WERI-Rb-1 (cell line): ENCODE results near the gene SAMHD1.

Experiments used
- DNase-seq: peaks from one replicate; pipeline ENCODE4 v3.0.0-alpha.2; 2020
- H3K27ac ChIP-seq: fragments of 250-450 bp; sonication (Bioruptor Pico); 2 replicates; pipeline ENCODE4 v1.5.1; 2020; ENCODE audit warnings: mild to moderate bottlenecking, moderate library complexity
- H3K27me3 ChIP-seq: fragments of 250-450 bp; sonication (Bioruptor Pico); 2 replicates; pipeline ENCODE4 v1.5.1; 2021; ENCODE audit warnings: mild to moderate bottlenecking, low read depth, moderate library complexity; ENCODE audit not compliant: insufficient read depth, severe bottlenecking
- H3K36me3 ChIP-seq: fragments of 250-450 bp; sonication (Bioruptor Pico); 2 replicates; pipeline ENCODE4 v1.5.1; 2020; ENCODE audit warnings: mild to moderate bottlenecking, moderate library complexity
- H3K4me3 ChIP-seq: 2 replicates; pipeline ENCODE4 v1.5.1; 2011; ENCODE audit warnings: low read depth, mild to moderate bottlenecking, control low read depth, low read length
- H3K9me3 ChIP-seq: fragments of 250-450 bp; sonication (Bioruptor Pico); 2 replicates; pipeline ENCODE4 v1.5.1; 2021; ENCODE audit warnings: mild to moderate bottlenecking, moderate library complexity; ENCODE audit not compliant: severe bottlenecking
- TF ChIP-seq, protein P1 (sequence below): IDR thresholded peaks from 2 replicates; pipeline ENCODE4 v1.5.1; 2011; ENCODE audit warnings: low read depth, mild to moderate bottlenecking, control low read depth, inconsistent platforms, low read length

SAMHD1 gene

DNA sequence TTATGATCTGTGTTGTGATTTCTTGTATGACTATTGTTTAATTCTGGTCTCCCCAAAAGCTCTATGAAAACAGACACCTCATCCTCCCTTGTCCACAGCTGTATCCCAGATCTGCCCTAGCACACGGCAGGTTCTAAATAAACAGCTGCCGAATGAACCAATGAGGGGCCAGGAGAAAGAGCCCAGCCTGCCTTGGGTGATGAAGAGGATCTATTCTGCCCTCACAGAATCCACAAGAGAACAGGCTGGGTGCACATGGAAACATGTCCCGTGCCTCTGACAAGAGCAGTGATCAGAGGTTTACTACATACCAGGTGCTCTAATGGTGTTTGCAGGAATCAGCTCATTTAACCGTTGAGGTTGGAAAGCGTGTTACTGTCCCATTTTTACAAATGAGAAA lies 91.2 kb downstream of the SAMHD1 start:
- H3K9me3 ChIP-seq: no peaks in the 10 kb centered on the region
- H3K4me3 ChIP-seq: no peak overlapping the region
- no peak overlapping the region for H3K27ac ChIP-seq
- peaks cover 26% of the 10 kb centered on the region for H3K36me3 ChIP-seq
- DNase-seq: no peak
- no peaks in the 10 kb centered on the region for H3K27me3 ChIP-seq
- TF ChIP-seq, protein P1, sequence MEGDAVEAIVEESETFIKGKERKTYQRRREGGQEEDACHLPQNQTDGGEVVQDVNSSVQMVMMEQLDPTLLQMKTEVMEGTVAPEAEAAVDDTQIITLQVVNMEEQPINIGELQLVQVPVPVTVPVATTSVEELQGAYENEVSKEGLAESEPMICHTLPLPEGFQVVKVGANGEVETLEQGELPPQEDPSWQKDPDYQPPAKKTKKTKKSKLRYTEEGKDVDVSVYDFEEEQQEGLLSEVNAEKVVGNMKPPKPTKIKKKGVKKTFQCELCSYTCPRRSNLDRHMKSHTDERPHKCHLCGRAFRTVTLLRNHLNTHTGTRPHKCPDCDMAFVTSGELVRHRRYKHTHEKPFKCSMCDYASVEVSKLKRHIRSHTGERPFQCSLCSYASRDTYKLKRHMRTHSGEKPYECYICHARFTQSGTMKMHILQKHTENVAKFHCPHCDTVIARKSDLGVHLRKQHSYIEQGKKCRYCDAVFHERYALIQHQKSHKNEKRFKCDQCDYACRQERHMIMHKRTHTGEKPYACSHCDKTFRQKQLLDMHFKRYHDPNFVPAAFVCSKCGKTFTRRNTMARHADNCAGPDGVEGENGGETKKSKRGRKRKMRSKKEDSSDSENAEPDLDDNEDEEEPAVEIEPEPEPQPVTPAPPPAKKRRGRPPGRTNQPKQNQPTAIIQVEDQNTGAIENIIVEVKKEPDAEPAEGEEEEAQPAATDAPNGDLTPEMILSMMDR: no peak

DNA sequence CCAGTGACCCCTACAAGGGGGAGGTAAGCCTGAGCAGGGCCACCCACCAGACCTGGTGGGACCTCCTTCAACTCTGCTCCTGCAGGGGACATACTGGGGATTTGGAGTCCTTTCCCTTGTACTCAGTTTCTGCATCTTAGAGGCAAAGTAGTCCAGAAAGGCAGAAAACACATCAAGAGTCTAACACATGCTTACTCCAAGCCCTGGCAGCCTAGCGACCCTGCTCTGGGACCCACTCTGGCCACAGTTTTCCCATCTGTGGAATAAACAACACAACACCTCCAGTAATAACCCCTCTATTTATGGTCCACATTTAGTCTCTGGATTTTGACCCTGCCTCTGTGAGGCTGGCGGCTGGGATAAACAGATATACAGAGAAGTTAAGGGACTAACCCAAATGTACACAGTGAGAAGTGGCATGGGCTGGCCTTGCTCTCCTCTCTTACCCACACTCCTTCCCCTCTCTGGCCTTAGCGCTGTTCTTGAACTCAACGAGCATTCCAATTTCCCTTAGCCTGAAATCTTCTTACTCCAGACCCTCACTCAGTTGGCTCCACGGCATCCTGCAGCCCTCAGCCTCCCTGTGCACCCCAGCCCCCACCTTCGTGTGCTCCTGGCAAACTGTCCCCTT lies 91.7 kb downstream of the SAMHD1 start:
- Histone ChIP-seq H3K9me3 (no peaks in the 10 kb centered on the region), H3K4me3 (no peak overlapping the region), H3K27me3 (no peaks in the 10 kb centered on the region), H3K36me3 (peaks cover 26% of the 10 kb centered on the region), H3K27ac (no peak overlapping the region)
- TF ChIP-seq, protein P1: no peak
- no peak for DNase-seq

DNA sequence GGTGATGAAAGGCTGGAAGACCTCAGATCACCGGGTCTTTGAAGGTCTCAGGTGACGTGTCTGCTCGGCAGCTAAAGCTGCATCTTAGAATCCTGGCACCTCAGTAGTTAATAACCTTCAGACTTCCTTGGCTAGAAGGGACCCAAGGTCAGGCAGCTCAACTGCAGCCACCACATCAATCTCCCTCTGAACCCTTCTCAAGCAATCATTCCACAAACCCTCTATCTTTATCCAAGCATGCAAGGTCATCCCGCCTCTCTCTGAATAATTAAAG lies 92.3 kb downstream of the SAMHD1 start:
- H3K36me3 ChIP-seq: peaks cover 26% of the 10 kb centered on the region
- H3K4me3 ChIP-seq: no peak overlapping the region
- peak; percentile 27 for DNase-seq
- no peak overlapping the region for H3K27ac ChIP-seq
- no peaks in the 10 kb centered on the region for H3K9me3 ChIP-seq
- no peaks in the 10 kb centered on the region for H3K27me3 ChIP-seq
- TF ChIP-seq, protein P1: no peak

DNA sequence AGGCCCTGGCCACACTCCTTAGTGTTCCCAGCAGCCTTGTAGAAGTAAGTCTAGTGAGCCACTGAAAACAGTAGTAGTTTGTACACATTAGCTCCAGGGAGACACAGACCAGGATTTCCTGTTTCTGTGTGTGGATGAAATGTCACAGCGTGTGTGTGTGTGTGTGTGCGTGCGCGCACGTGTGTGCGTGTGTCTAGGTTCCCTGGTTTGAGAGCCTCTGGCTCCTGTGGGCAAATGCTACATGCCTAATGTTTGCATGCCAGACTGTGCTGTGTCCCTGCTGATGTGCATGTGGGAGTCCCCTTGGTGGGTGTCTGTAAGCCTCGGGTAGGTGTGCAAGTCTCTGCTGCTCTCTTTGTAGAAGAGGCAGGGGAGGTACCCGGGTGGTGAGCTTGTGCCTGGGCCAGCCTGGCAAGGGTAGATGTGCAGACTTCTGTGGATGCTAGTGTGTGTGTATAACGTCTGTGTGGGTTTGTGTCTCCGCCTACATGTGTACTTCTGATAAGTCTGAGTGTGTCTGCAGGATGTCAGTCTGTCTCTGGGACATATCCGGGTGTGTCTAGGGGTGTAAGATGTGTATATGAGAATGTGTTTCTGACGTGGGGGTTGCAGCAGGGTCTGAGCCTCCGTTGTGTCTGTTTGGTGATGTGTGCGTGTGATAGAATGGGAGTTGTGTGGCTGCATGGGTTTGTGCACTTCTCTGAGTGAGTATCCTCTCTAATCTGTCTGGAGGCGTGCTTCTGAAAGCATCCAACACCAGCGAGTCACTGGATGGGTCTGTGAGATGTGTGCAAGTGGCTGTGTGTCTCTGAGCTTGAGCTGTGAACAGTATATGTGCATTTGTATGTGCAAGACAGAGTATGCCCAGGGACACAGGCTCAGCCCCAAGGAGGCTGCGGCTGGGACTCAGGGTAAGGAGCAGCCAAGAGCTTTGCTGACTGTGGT lies 94.5 kb downstream of the SAMHD1 start:
- Histone ChIP-seq H3K27ac (no peak overlapping the region), H3K27me3 (no peaks in the 10 kb centered on the region), H3K9me3 (no peaks in the 10 kb centered on the region), H3K36me3 (peaks cover 36% of the 10 kb centered on the region), H3K4me3 (no peak overlapping the region)
- TF ChIP-seq, protein P1: no peak
- DNase-seq: no peak

DNA sequence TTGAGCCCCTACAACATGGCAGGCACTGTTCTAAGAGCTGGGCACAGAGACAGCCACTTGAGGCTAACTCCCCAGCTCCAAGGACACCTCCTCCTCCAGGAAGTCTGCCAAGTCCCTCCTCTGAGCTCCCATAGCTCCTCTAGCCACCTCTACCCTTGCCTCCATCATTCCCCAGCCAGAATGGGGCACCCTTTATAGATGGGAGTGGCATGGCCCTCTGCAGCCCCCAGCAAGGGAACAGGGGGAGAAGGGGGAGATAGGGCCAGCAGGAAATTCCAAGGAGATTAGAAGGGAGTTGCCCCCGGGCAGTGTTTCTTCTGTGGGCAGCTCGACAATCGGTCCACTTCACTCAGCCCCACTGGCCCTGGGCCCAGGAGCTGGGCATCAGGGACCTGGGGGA lies 95.3 kb downstream of the SAMHD1 start:
- Histone ChIP-seq H3K27me3 (no peaks in the 10 kb centered on the region), H3K4me3 (no peak overlapping the region), H3K36me3 (peaks cover 29% of the 10 kb centered on the region), H3K9me3 (no peaks in the 10 kb centered on the region), H3K27ac (no peak overlapping the region)
- no peak for DNase-seq
- TF ChIP-seq, protein P1: no peak
